ENCODE results near the gene MICB.
"Not testable (repeated sequence)": the region's sequence is repeated elsewhere in the genome, so short reads cannot be mapped to it uniquely, and the experiment has no call there.

Gene MICB

GRCh38 chr6:31509036-31509435 is 11.1 kb downstream of the MICB start:
- Histone ChIP-seq H3K36me3 (ENCODE audit: control insufficient read depth in 4 of 4, insufficient read depth in 4 of 4, low read length in 3 of 4) (peaks cover 7 to 55% (median 44%) of the 10 kb centered on the region in 4 experiments), H3K9me3 (ENCODE audit: control extremely low read depth in 1 of 5, control insufficient read depth in 4 of 5, insufficient read depth in 2 of 5, low read depth in 1 of 5, low read length in 4 of 5) (peaks cover 0 to 11% (median 0%) of the 10 kb centered on the region in 5 experiments)
- H3K4me3 ChIP-seq (ENCODE audit: control insufficient read depth in 1 of 7, extremely low read depth in 1 of 7, insufficient read depth in 4 of 7, low read depth in 2 of 7, low read length in 6 of 7); H3K27ac ChIP-seq (ENCODE audit: insufficient read depth in 1 of 2, low read depth in 1 of 2, low read length in 2 of 2, poor library complexity in 1 of 2, severe bottlenecking in 2 of 2); DNase-seq; H3K4me1 ChIP-seq (ENCODE audit: control extremely low read depth in 1 of 4, control insufficient read depth in 4 of 4, insufficient read depth in 4 of 4, low read length in 3 of 4); H3K27me3 ChIP-seq (replicated peaks in 2 of 5; ENCODE audit: control insufficient read depth in 4 of 5, insufficient read depth in 5 of 5, low read length in 4 of 5); POLR2A ChIA-PET: not testable (repeated sequence)
- no CpG with 5 or more reads among the region's 2 CpGs for WGBS (ENCODE audit: insufficient coverage)
- CTCF ChIA-PET: interaction anchor here (1.0 kb wide), 1 partner anchor 11 kb away, joined by 3 read pairs; the partner anchor contains the start of gene MICB

GRCh38 chr6:31510007-31510406 is 12.1 kb downstream of the MICB start:
- ChIA-PET CTCF (no interaction called here), POLR2A (no interaction called here)
- 100% methylated on average over 3 of the region's 4 CpGs for WGBS (ENCODE audit: insufficient coverage)
- Histone ChIP-seq H3K27ac (ENCODE audit: insufficient read depth in 1 of 2, low read depth in 1 of 2, low read length in 2 of 2, poor library complexity in 1 of 2, severe bottlenecking in 2 of 2) (no peak overlapping the region), H3K4me1 (ENCODE audit: control extremely low read depth in 1 of 4, control insufficient read depth in 4 of 4, insufficient read depth in 4 of 4, low read length in 3 of 4) (no peaks in the 10 kb centered on the region), H3K27me3 (replicated peaks in 2 of 5; ENCODE audit: control insufficient read depth in 4 of 5, insufficient read depth in 5 of 5, low read length in 4 of 5) (no peaks in the 10 kb centered on the region), H3K36me3 (ENCODE audit: control insufficient read depth in 4 of 4, insufficient read depth in 4 of 4, low read length in 3 of 4) (peaks cover 7 to 54% (median 44%) of the 10 kb centered on the region in 4 experiments), H3K9me3 (ENCODE audit: control extremely low read depth in 1 of 5, control insufficient read depth in 4 of 5, insufficient read depth in 2 of 5, low read depth in 1 of 5, low read length in 4 of 5) (peaks cover 0 to 11% (median 0%) of the 10 kb centered on the region in 5 experiments), H3K4me3 (ENCODE audit: control insufficient read depth in 1 of 7, extremely low read depth in 1 of 7, insufficient read depth in 4 of 7, low read depth in 2 of 7, low read length in 6 of 7) (no peak overlapping the region)
- DNase-seq: no peak

GRCh38 chr6:31513456-31514165 is 15.7 kb downstream of the MICB start:
- ChIA-PET POLR2A (no interaction called here), CTCF (interaction anchor here (0.7 kb wide), 2 partner anchors 124 to 362 kb away, joined by 3 read pairs; no protein-coding TSS in a partner anchor)
- H3K27ac ChIP-seq (ENCODE audit: insufficient read depth in 1 of 2, low read depth in 1 of 2, low read length in 2 of 2, poor library complexity in 1 of 2, severe bottlenecking in 2 of 2): no peak overlapping the region
- H3K4me1 ChIP-seq (ENCODE audit: control extremely low read depth in 1 of 4, control insufficient read depth in 4 of 4, insufficient read depth in 4 of 4, low read length in 3 of 4): peaks cover 0 to 3% (median 0%) of the 10 kb centered on the region in 4 experiments
- peaks cover 3 to 27% (median 18%) of the 10 kb centered on the region in 4 experiments for H3K36me3 ChIP-seq (ENCODE audit: control insufficient read depth in 4 of 4, insufficient read depth in 4 of 4, low read length in 3 of 4)
- H3K27me3 ChIP-seq (replicated peaks in 2 of 5; ENCODE audit: control insufficient read depth in 4 of 5, insufficient read depth in 5 of 5, low read length in 4 of 5): no peaks in the 10 kb centered on the region
- no peak for DNase-seq
- H3K9me3 ChIP-seq (ENCODE audit: control extremely low read depth in 1 of 5, control insufficient read depth in 4 of 5, insufficient read depth in 2 of 5, low read depth in 1 of 5, low read length in 4 of 5): peaks cover 0 to 11% (median 0%) of the 10 kb centered on the region in 5 experiments
- H3K4me3 ChIP-seq (ENCODE audit: control insufficient read depth in 1 of 7, extremely low read depth in 1 of 7, insufficient read depth in 4 of 7, low read depth in 2 of 7, low read length in 6 of 7): no peak overlapping the region
- 100% methylated on average over 4 of the region's 5 CpGs for WGBS (ENCODE audit: insufficient coverage)

GRCh38 chr6:31521835-31522234 is 23.9 kb downstream of the MICB start:
- POLR2A ChIA-PET: no interaction called here
- Histone ChIP-seq H3K27me3 (replicated peaks in 2 of 5; ENCODE audit: control insufficient read depth in 4 of 5, insufficient read depth in 5 of 5, low read length in 4 of 5) (no peaks in the 10 kb centered on the region), H3K9me3 (ENCODE audit: control extremely low read depth in 1 of 5, control insufficient read depth in 4 of 5, insufficient read depth in 2 of 5, low read depth in 1 of 5, low read length in 4 of 5) (no peaks in the 10 kb centered on the region), H3K4me3 (ENCODE audit: control insufficient read depth in 1 of 7, extremely low read depth in 1 of 7, insufficient read depth in 4 of 7, low read depth in 2 of 7, low read length in 6 of 7) (no peak overlapping the region), H3K36me3 (ENCODE audit: control insufficient read depth in 4 of 4, insufficient read depth in 4 of 4, low read length in 3 of 4) (no peaks in the 10 kb centered on the region), H3K4me1 (ENCODE audit: control extremely low read depth in 1 of 4, control insufficient read depth in 4 of 4, insufficient read depth in 4 of 4, low read length in 3 of 4) (peaks cover 0 to 4% (median 0%) of the 10 kb centered on the region in 4 experiments), H3K27ac (ENCODE audit: insufficient read depth in 1 of 2, low read depth in 1 of 2, low read length in 2 of 2, poor library complexity in 1 of 2, severe bottlenecking in 2 of 2) (no peak overlapping the region)
- DNase-seq: no peak
- CTCF ChIA-PET: no interaction called here
- 83% methylated on average over 1 of the region's 3 CpGs for WGBS (ENCODE audit: insufficient coverage)

GRCh38 chr6:31525553-31525931 is 27.6 kb downstream of the MICB start:
- H3K4me1 ChIP-seq (ENCODE audit: control extremely low read depth in 1 of 4, control insufficient read depth in 4 of 4, insufficient read depth in 4 of 4, low read length in 3 of 4): peaks cover 0 to 4% (median 0%) of the 10 kb centered on the region in 4 experiments
- H3K36me3 ChIP-seq (ENCODE audit: control insufficient read depth in 4 of 4, insufficient read depth in 4 of 4, low read length in 3 of 4): peaks cover 2 to 13% (median 7%) of the 10 kb centered on the region in 4 experiments
- DNase-seq: no peak
- 100% methylated on average over 2 of the region's 8 CpGs for WGBS (ENCODE audit: insufficient coverage)
- no peaks in the 10 kb centered on the region for H3K27me3 ChIP-seq (replicated peaks in 2 of 5; ENCODE audit: control insufficient read depth in 4 of 5, insufficient read depth in 5 of 5, low read length in 4 of 5)
- H3K4me3 ChIP-seq (ENCODE audit: control insufficient read depth in 1 of 7, extremely low read depth in 1 of 7, insufficient read depth in 4 of 7, low read depth in 2 of 7, low read length in 6 of 7): no peak overlapping the region
- ChIA-PET CTCF (interaction anchor here (0.7 to 1.7 kb wide), 3 partner anchors 9 to 31 kb away, joined by 3 to 5 read pairs (median 4); no protein-coding TSS in a partner anchor), POLR2A (no interaction called here)
- H3K9me3 ChIP-seq (ENCODE audit: control extremely low read depth in 1 of 5, control insufficient read depth in 4 of 5, insufficient read depth in 2 of 5, low read depth in 1 of 5, low read length in 4 of 5): no peaks in the 10 kb centered on the region
- H3K27ac ChIP-seq (ENCODE audit: insufficient read depth in 1 of 2, low read depth in 1 of 2, low read length in 2 of 2, poor library complexity in 1 of 2, severe bottlenecking in 2 of 2): no peak overlapping the region

- 91% methylated on average over 2 of the region's 4 CpGs for WGBS (ENCODE audit: insufficient coverage)
- DNase-seq: peak in 2 of 3 donors; percentile 56 to 63
- Histone ChIP-seq H3K27me3 (replicated peaks in 2 of 5; ENCODE audit: control insufficient read depth in 4 of 5, insufficient read depth in 5 of 5, low read length in 4 of 5) (no peaks in the 10 kb centered on the region), H3K36me3 (ENCODE audit: control insufficient read depth in 4 of 4, insufficient read depth in 4 of 4, low read length in 3 of 4) (peaks cover 6 to 18% (median 12%) of the 10 kb centered on the region in 4 experiments), H3K4me3 (ENCODE audit: control insufficient read depth in 1 of 7, extremely low read depth in 1 of 7, insufficient read depth in 4 of 7, low read depth in 2 of 7, low read length in 6 of 7) (no peak overlapping the region), H3K4me1 (ENCODE audit: control extremely low read depth in 1 of 4, control insufficient read depth in 4 of 4, insufficient read depth in 4 of 4, low read length in 3 of 4) (peaks cover 0 to 4% (median 0%) of the 10 kb centered on the region in 4 experiments), H3K9me3 (ENCODE audit: control extremely low read depth in 1 of 5, control insufficient read depth in 4 of 5, insufficient read depth in 2 of 5, low read depth in 1 of 5, low read length in 4 of 5) (no peaks in the 10 kb centered on the region), H3K27ac (ENCODE audit: insufficient read depth in 1 of 2, low read depth in 1 of 2, low read length in 2 of 2, poor library complexity in 1 of 2, severe bottlenecking in 2 of 2) (no peak overlapping the region)
- ChIA-PET CTCF (interaction anchor here (1.3 to 1.7 kb wide), 2 partner anchors 10 to 32 kb away, joined by 4 to 5 read pairs; no protein-coding TSS in a partner anchor), POLR2A (no interaction called here)
Measured at GRCh38 chr6:31525932-31526591, 28.1 kb downstream of the MICB start.

All from common myeloid progenitor, CD34-positive (primary cell).